Activated T-cell treated with anti-CD3 and anti-CD28 coated beads, Interleukin-2, amount 50 U/mL, for 72 hours (primary cell): Measurements from ENCODE around the gene GNAI2. TPM values are rescaled to one million over a fixed set of nuclear protein-coding genes. Genes with fewer than 3 reads are reported as not detected.
"Not testable (repeated sequence)": the region's sequence is repeated elsewhere in the genome, so short reads cannot be mapped to it uniquely, and the experiment has no call there.

Experiments used
- ATAC-seq, 2 donors: fragments of 150-1000 bp; cut with Tn5 transposase; replicated peaks in 1 of 2; 2 replicates each; pipeline ENCODE4 v1.10.0; 2021; ENCODE audit warnings: moderate library complexity in 2 of 2, mild to moderate bottlenecking in 1 of 2
- DNase-seq, 2 donors: peaks; one replicate each; pipeline ENCODE4 v3.0.0; 2021 to 2022; ENCODE audit warnings: mixed read lengths in 1 of 2
- H3K27ac Mint-ChIP-seq: one replicate; pipeline ENCODE4 v1.8.0; 2022; ENCODE audit warnings: mild to moderate bottlenecking, moderate library complexity, mixed read lengths
- H3K27me3 Mint-ChIP-seq: one replicate; pipeline ENCODE4 v1.8.0; 2022; ENCODE audit warnings: low read depth, mixed read lengths
- H3K36me3 Mint-ChIP-seq, 2 donors: one replicate each; pipeline ENCODE4 v1.8.0; 2022; ENCODE audit warnings: mixed read lengths in 2 of 2, mild to moderate bottlenecking in 1 of 2; ENCODE audit not compliant: insufficient read depth in 2 of 2
- H3K4me1 Mint-ChIP-seq: one replicate; pipeline ENCODE4 v1.8.0; 2022; ENCODE audit warnings: low read depth, mixed read lengths
- H3K4me3 Mint-ChIP-seq, 2 donors: one replicate each; pipeline ENCODE4 v1.8.0; 2022; ENCODE audit warnings: mild to moderate bottlenecking in 2 of 2, mixed read lengths in 2 of 2, moderate library complexity in 2 of 2
- H3K9me3 Mint-ChIP-seq, 2 donors: one replicate each; pipeline ENCODE4 v1.8.0; 2022; ENCODE audit warnings: mixed read lengths in 2 of 2
- total RNA-seq, 2 donors: library from RNA; stranded (reverse); gene quantifications; one replicate each; pipeline ENCODE4 v1.2.3, GENCODE V29; 2022

GNAI2 gene
- total RNA-seq, 2 donors from 2014 or later: 263 to 272 TPM

GRCh38 chr3:50275996-50276761 lies 40.2 kb downstream of the GNAI2 start:
- DNase-seq: peak; percentile 46 to 53
- Mint-ChIP-seq H3K36me3 (peaks cover 0 to 1% of the 10 kb centered on the region in 2 donors), H3K27me3 (peaks cover 39% of the 10 kb centered on the region), H3K27ac (no peak overlapping the region), H3K4me3 (peak overlapping the region; percentile 83 to 87), H3K9me3 (no peaks in the 10 kb centered on the region), H3K4me1 (peaks cover 41% of the 10 kb centered on the region)
- peak; percentile 27 to 35 for ATAC-seq

- H3K36me3 Mint-ChIP-seq: peaks cover 0 to 1% of the 10 kb centered on the region in 2 donors
- DNase-seq (no peak), ATAC-seq (no peak)
- peak overlapping the region in 1 of 2 donors; percentile 87 for H3K4me3 Mint-ChIP-seq
- no peak overlapping the region for H3K27ac Mint-ChIP-seq
- H3K27me3 Mint-ChIP-seq: peaks cover 39% of the 10 kb centered on the region
- peaks cover 38% of the 10 kb centered on the region for H3K4me1 Mint-ChIP-seq
- H3K9me3 Mint-ChIP-seq: no peaks in the 10 kb centered on the region
Observed at GRCh38 chr3:50276762-50277101, 40.7 kb downstream of the GNAI2 start.

- no peak for ATAC-seq
Observed at GRCh38 chr3:50278123-50278879, 42.3 kb downstream of the GNAI2 start.

GRCh38 chr3:50278880-50279224 lies 42.8 kb downstream of the GNAI2 start, which contains the start of gene LSMEM2:
TSS of gene LSMEM2 (plus strand) at chr3:50279087. CDS start at chr3:50279114, 27 bp downstream.
- no peak within 1 kb of the TSS for H3K27ac Mint-ChIP-seq
- peaks cover 0 to 1% of the 10 kb centered on the region in 2 donors for H3K36me3 Mint-ChIP-seq
- no peaks in the 10 kb centered on the region for H3K9me3 Mint-ChIP-seq
- H3K27me3 Mint-ChIP-seq: peaks cover 33% of the 10 kb centered on the region
- DNase-seq: no peak
- no peak for ATAC-seq
- no peak within 1 kb of the TSS for H3K4me3 Mint-ChIP-seq
- H3K4me1 Mint-ChIP-seq: peaks cover 23% of the 10 kb centered on the region

More at GRCh38 chr3:50278123-50278879, 42.3 kb downstream of the GNAI2 start:
- Mint-ChIP-seq H3K4me1 (peaks cover 24% of the 10 kb centered on the region), H3K27me3 (peaks cover 34% of the 10 kb centered on the region), H3K9me3 (no peaks in the 10 kb centered on the region), H3K27ac (no peak overlapping the region), H3K36me3 (peaks cover 0 to 1% of the 10 kb centered on the region in 2 donors), H3K4me3 (no peak overlapping the region)
- DNase-seq: no peak

GRCh38 chr3:50279255-50280016 lies 43.4 kb downstream of the GNAI2 start:
- H3K36me3 Mint-ChIP-seq: peaks cover 0 to 1% of the 10 kb centered on the region in 2 donors
- H3K4me3 Mint-ChIP-seq: no peak overlapping the region
- no peak for ATAC-seq
- peaks cover 27% of the 10 kb centered on the region for H3K27me3 Mint-ChIP-seq
- H3K9me3 Mint-ChIP-seq: no peaks in the 10 kb centered on the region
- no peak overlapping the region for H3K27ac Mint-ChIP-seq
- H3K4me1 Mint-ChIP-seq: peaks cover 17% of the 10 kb centered on the region
- no peak for DNase-seq

GRCh38 chr3:50284121-50284520 lies 48.1 kb downstream of the GNAI2 start:
- not testable (repeated sequence) for H3K27ac Mint-ChIP-seq, H3K36me3 Mint-ChIP-seq, H3K27me3 Mint-ChIP-seq, ATAC-seq, H3K9me3 Mint-ChIP-seq, H3K4me1 Mint-ChIP-seq, DNase-seq, H3K4me3 Mint-ChIP-seq

- DNase-seq (no peak), ATAC-seq (peak in 1 of 2 donors; percentile 32)
- H3K4me3 Mint-ChIP-seq: no peak overlapping the region
- H3K27me3 Mint-ChIP-seq: no peaks in the 10 kb centered on the region
- no peaks in the 10 kb centered on the region for H3K9me3 Mint-ChIP-seq
- H3K27ac Mint-ChIP-seq: no peak overlapping the region
- peaks cover 0 to 5% of the 10 kb centered on the region in 2 donors for H3K36me3 Mint-ChIP-seq
- H3K4me1 Mint-ChIP-seq: peaks cover 19% of the 10 kb centered on the region
Observed at GRCh38 chr3:50286322-50287227, 50.6 kb downstream of the GNAI2 start.

GRCh38 chr3:50287262-50287661 lies 51.3 kb downstream of the GNAI2 start:
- ATAC-seq: no peak
- no peak overlapping the region for H3K27ac Mint-ChIP-seq
- H3K9me3 Mint-ChIP-seq: no peaks in the 10 kb centered on the region
- H3K4me3 Mint-ChIP-seq: no peak overlapping the region
- no peak for DNase-seq
- H3K36me3 Mint-ChIP-seq: peaks cover 0 to 5% of the 10 kb centered on the region in 2 donors
- peaks cover 21% of the 10 kb centered on the region for H3K4me1 Mint-ChIP-seq
- H3K27me3 Mint-ChIP-seq: no peaks in the 10 kb centered on the region

GRCh38 chr3:50288387-50289007 lies 52.5 kb downstream of the GNAI2 start:
- Mint-ChIP-seq H3K27me3 (no peaks in the 10 kb centered on the region), H3K4me3 (no peak overlapping the region), H3K4me1 (peaks cover 32% of the 10 kb centered on the region), H3K36me3 (peaks cover 0 to 5% of the 10 kb centered on the region in 2 donors), H3K9me3 (no peaks in the 10 kb centered on the region), H3K27ac (no peak overlapping the region)
- ATAC-seq (no peak), DNase-seq (no peak)

- Mint-ChIP-seq H3K9me3 (no peaks in the 10 kb centered on the region), H3K36me3 (peaks cover 0 to 5% of the 10 kb centered on the region in 2 donors), H3K4me3 (no peak overlapping the region), H3K27ac (no peak overlapping the region), H3K4me1 (peaks cover 32% of the 10 kb centered on the region), H3K27me3 (no peaks in the 10 kb centered on the region)
- ATAC-seq (no peak), DNase-seq (no peak)
Observed at GRCh38 chr3:50289130-50289529, 53.1 kb downstream of the GNAI2 start.

GRCh38 chr3:50290161-50290641 lies 54.2 kb downstream of the GNAI2 start:
- no peaks in the 10 kb centered on the region for H3K27me3 Mint-ChIP-seq

More at GRCh38 chr3:50290161-50290641, 54.2 kb downstream of the GNAI2 start:
- H3K27ac Mint-ChIP-seq: no peak overlapping the region
- ATAC-seq (no peak), DNase-seq (no peak)
- H3K4me1 Mint-ChIP-seq: peaks cover 32% of the 10 kb centered on the region
- peak overlapping the region; percentile 83 to 93 for H3K4me3 Mint-ChIP-seq
- H3K9me3 Mint-ChIP-seq: no peaks in the 10 kb centered on the region
- H3K36me3 Mint-ChIP-seq: peaks cover 0 to 5% of the 10 kb centered on the region in 2 donors
